ENCODE results near the gene CDKN3.

DNA sequence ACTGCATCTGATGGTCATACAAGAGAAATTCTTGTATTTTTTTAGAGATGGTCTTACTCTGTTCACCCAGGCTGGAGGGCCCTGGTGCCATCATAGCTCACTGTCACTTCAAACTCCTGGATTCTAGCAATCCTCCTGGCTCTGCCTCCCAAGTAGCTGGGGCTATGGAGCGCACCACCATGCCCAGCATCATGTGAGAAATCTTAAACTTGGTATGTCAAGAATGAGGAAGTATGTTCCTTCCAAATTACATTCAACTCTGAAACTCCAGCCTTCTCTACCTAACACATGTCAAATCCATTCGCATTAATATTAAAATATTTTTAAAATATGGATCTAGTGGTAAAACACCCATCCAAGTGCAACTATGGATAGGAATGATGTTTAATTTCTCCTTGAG, 27.5 kb upstream of the CDKN3 start:
- TF ChIP-seq, protein P1, sequence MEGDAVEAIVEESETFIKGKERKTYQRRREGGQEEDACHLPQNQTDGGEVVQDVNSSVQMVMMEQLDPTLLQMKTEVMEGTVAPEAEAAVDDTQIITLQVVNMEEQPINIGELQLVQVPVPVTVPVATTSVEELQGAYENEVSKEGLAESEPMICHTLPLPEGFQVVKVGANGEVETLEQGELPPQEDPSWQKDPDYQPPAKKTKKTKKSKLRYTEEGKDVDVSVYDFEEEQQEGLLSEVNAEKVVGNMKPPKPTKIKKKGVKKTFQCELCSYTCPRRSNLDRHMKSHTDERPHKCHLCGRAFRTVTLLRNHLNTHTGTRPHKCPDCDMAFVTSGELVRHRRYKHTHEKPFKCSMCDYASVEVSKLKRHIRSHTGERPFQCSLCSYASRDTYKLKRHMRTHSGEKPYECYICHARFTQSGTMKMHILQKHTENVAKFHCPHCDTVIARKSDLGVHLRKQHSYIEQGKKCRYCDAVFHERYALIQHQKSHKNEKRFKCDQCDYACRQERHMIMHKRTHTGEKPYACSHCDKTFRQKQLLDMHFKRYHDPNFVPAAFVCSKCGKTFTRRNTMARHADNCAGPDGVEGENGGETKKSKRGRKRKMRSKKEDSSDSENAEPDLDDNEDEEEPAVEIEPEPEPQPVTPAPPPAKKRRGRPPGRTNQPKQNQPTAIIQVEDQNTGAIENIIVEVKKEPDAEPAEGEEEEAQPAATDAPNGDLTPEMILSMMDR (IDR thresholded peaks at IDR 0.05; ENCODE audit: insufficient read depth, low read length), result no peak
- no peak for TF ChIP-seq POLR2AphosphoS5 (IDR thresholded peaks at IDR 0.05; ENCODE audit: low read depth)
- no peak for TF ChIP-seq SPI1 (IDR thresholded peaks at IDR 0.05; ENCODE audit: borderline replicate concordance, low read depth)

All from HL-60 (cell line).